GM18502 (cell line): ENCODE data around the gene MAP3K13.
A peak's percentile ranks its signal among the peaks of the same experiment; 100 is the strongest.

Experiments used
- ATAC-seq: cut with Tn5 transposase; IDR thresholded peaks from one replicate; pipeline ENCODE4 v1.9.1; 2021; ENCODE audit warnings: mild to moderate bottlenecking; ENCODE audit not compliant: unreplicated experiment, poor library complexity

The MAP3K13 gene

GRCh38 chr3:185498503-185499396 lies 135.8 kb downstream of the MAP3K13 start, which contains the start of gene TMEM41A:
TMEM41A (minus strand) TSS chr3:185499035; CDS start chr3:185498961, 74 bp downstream.
- ATAC-seq: peak; percentile 95

- ATAC-seq: no peak
These were observed 140.1 kb downstream of the MAP3K13 start for GRCh38 chr3:185502987-185503386.

- ATAC-seq: no peak
These were observed 140.6 kb downstream of the MAP3K13 start for GRCh38 chr3:185503521-185503920.

GRCh38 chr3:185504636-185505035 lies 141.7 kb downstream of the MAP3K13 start:
- ATAC-seq: no peak

- ATAC-seq: no peak
These were observed 144.9 kb downstream of the MAP3K13 start for GRCh38 chr3:185507883-185508282.

GRCh38 chr3:185508335-185508991 lies 145.5 kb downstream of the MAP3K13 start:
- ATAC-seq: no peak

GRCh38 chr3:185511711-185512110 lies 148.8 kb downstream of the MAP3K13 start:
- no peak for ATAC-seq

GRCh38 chr3:185517387-185518130 lies 154.6 kb downstream of the MAP3K13 start:
- no peak for ATAC-seq

- ATAC-seq: no peak
These were observed 156.1 kb downstream of the MAP3K13 start for GRCh38 chr3:185519021-185519420.

- ATAC-seq: no peak
These were observed 158.6 kb downstream of the MAP3K13 start for GRCh38 chr3:185521349-185522138.

- ATAC-seq: no peak
These were observed 163.5 kb downstream of the MAP3K13 start for GRCh38 chr3:185526349-185526951.

GRCh38 chr3:185527364-185527763 lies 164.4 kb downstream of the MAP3K13 start:
- ATAC-seq: no peak

- ATAC-seq: no peak
These were observed 165.6 kb downstream of the MAP3K13 start for GRCh38 chr3:185528532-185528931.

GRCh38 chr3:185530856-185531255 lies 167.9 kb downstream of the MAP3K13 start:
- ATAC-seq: no peak

- ATAC-seq: no peak
These were observed 170.0 kb downstream of the MAP3K13 start for GRCh38 chr3:185532901-185533300.

GRCh38 chr3:185534511-185534910 lies 171.6 kb downstream of the MAP3K13 start:
- ATAC-seq: no peak

- peak; percentile 98 for ATAC-seq
These were observed 174.5 kb downstream of the MAP3K13 start for GRCh38 chr3:185537369-185537970.
